Endothelial cell of umbilical vein (primary cell): ENCODE results near the gene SS18L1. TPM values are rescaled to one million over a fixed set of nuclear protein-coding genes. Genes with fewer than 3 reads are reported as not detected.

Experiments used
- BruUV-seq: library from RNA; stranded (reverse); fragments of 400-500 nt; replicated peaks from 2 replicates; lab custom pipeline; 2021; lab: Mats Ljungman, UMichigan
- CTCF ChIA-PET: fragments of 300-600, 350-600 bp; sonication (Branson Sonifier 250); formaldehyde crosslinking; loops from one replicate; lab custom pipeline; 2021; ENCODE audit warnings: antibody characterized with exemption, inconsistent platforms; lab: Charles Lee
- POLR2A ChIA-PET: fragments of 300-600, 350-600 bp; sonication (Branson Sonifier 250); formaldehyde crosslinking; loops from one replicate; lab custom pipeline; 2021; ENCODE audit warnings: antibody characterized with exemption, inconsistent platforms; lab: Charles Lee
- DNase-seq: peaks from one replicate; pipeline ENCODE4 v3.0.0-alpha.2; 2011; ENCODE audit warnings: low read depth, low spot score
- FAIRE-seq: peaks from 2 replicates; lab custom pipeline; 2011; peaks lifted over from hg19 to GRCh38; lab: Jason Lieb, UNC
- H2AFZ ChIP-seq: 2 replicates; pipeline ENCODE4 v1.6.0; 2012; ENCODE audit warnings: low read depth, low read length, control low read depth, inconsistent platforms
- H3K27ac ChIP-seq: 2 replicates; pipeline ENCODE4 v1.5.1; 2011; ENCODE audit warnings: low read depth, mild to moderate bottlenecking, control low read depth, low read length, moderate library complexity; ENCODE audit not compliant: insufficient read depth
- H3K27me3 ChIP-seq, 2 experiments: 2 replicates each; pipeline versions ENCODE4 v1.6.0 to v1.6.1; 2011; ENCODE audit warnings: low read length in 2 of 2, mixed read lengths in 1 of 2; ENCODE audit not compliant: control insufficient read depth in 2 of 2, insufficient read depth in 2 of 2
- H3K36me3 ChIP-seq, 2 experiments: 2 replicates in 1 of 2; 3 replicates in 1 of 2; pipeline ENCODE4 v1.5.1; 2011; ENCODE audit warnings: low read length in 2 of 2, mild to moderate bottlenecking in 1 of 2, moderate library complexity in 1 of 2; ENCODE audit not compliant: control insufficient read depth in 2 of 2, insufficient read depth in 2 of 2; ENCODE audit errors: extremely low read depth in 1 of 2
- H3K4me1 ChIP-seq: 3 replicates; pipeline ENCODE4 v1.5.1; 2011; ENCODE audit warnings: mild to moderate bottlenecking, low read length; ENCODE audit not compliant: control insufficient read depth, insufficient read depth; ENCODE audit errors: extremely low read depth
- H3K4me2 ChIP-seq: 2 replicates; pipeline ENCODE4 v1.6.1; 2011; ENCODE audit warnings: low read length, control low read depth, mixed read lengths; ENCODE audit not compliant: insufficient read depth
- H3K4me3 ChIP-seq, 3 experiments: fragments of 200-600 bp in 1 of 3; sonication (generic), shearing (Covaris generic) in 1 of 3; replicated peaks in 1 of 3; 2 replicates each; pipeline ENCODE4 v1.5.1; 2011 to 2016; ENCODE audit warnings: control low read depth in 3 of 3, low read length in 3 of 3, mild to moderate bottlenecking in 2 of 3, inconsistent platforms in 1 of 3, low read depth in 1 of 3, moderate library complexity in 1 of 3; ENCODE audit not compliant: insufficient read depth in 1 of 3
- H3K79me2 ChIP-seq: 2 replicates; pipeline ENCODE4 v1.6.0; 2012; ENCODE audit warnings: low read length, inconsistent platforms; ENCODE audit not compliant: control insufficient read depth, insufficient read depth
- H3K9ac ChIP-seq: replicated peaks from 2 replicates; pipeline ENCODE3; 2011; ENCODE audit warnings: low read length, control low read depth; ENCODE audit not compliant: insufficient read depth; ENCODE audit errors: extremely low read depth
- H3K9me1 ChIP-seq: replicated peaks from 3 replicates; pipeline ENCODE4 v1.6.0; 2011; ENCODE audit warnings: mild to moderate bottlenecking, low read length; ENCODE audit not compliant: control insufficient read depth, insufficient read depth; ENCODE audit errors: extremely low read depth
- H3K9me3 ChIP-seq: replicated peaks from 2 replicates; pipeline ENCODE4 v1.5.1; 2012; ENCODE audit warnings: low read length, inconsistent platforms; ENCODE audit not compliant: control insufficient read depth, insufficient read depth
- H4K20me1 ChIP-seq: replicated peaks from 2 replicates; pipeline ENCODE3; 2011; ENCODE audit warnings: mild to moderate bottlenecking, low read length; ENCODE audit not compliant: control insufficient read depth, insufficient read depth; ENCODE audit errors: extremely low read depth
- CTCF ChIP-seq, 2 donors: IDR thresholded peaks; 1 replicate in 1 of 2; 2 replicates in 1 of 2; pipeline ENCODE4 v1.5.1; 2011; ENCODE audit warnings: low read length in 2 of 2, mild to moderate bottlenecking in 2 of 2, moderate library complexity in 2 of 2, control low read depth in 1 of 2, inconsistent platforms in 1 of 2, low read depth in 1 of 2; ENCODE audit not compliant: insufficient read depth in 1 of 2; ENCODE audit errors: extremely low read depth in 1 of 2
- EZH2 ChIP-seq: IDR thresholded peaks from 2 replicates; pipeline ENCODE4 v1.6.1; 2012; ENCODE audit warnings: borderline replicate concordance, low read depth, mild to moderate bottlenecking, moderate library complexity, low read length, inconsistent platforms; ENCODE audit not compliant: severe bottlenecking
- FOS ChIP-seq: IDR thresholded peaks from 2 replicates; pipeline ENCODE4 v1.6.1; 2011; ENCODE audit warnings: mild to moderate bottlenecking, low read length, moderate library complexity, borderline replicate concordance; ENCODE audit not compliant: insufficient read depth
- GATA2 ChIP-seq: IDR thresholded peaks from 2 replicates; pipeline ENCODE4 v1.7.0; 2011; ENCODE audit warnings: low read depth, mild to moderate bottlenecking, moderate library complexity, mixed read lengths, low read length; ENCODE audit not compliant: insufficient read length, insufficient read depth
- JUN ChIP-seq: IDR thresholded peaks from 2 replicates; pipeline ENCODE4 v1.6.1; 2011; ENCODE audit warnings: borderline replicate concordance, low read depth; ENCODE audit not compliant: insufficient read length, insufficient read depth
- MAX ChIP-seq: IDR thresholded peaks from 2 replicates; pipeline ENCODE4 v1.6.1; 2011; ENCODE audit not compliant: insufficient read depth, insufficient read length
- MYC ChIP-seq: IDR thresholded peaks from one replicate; pipeline ENCODE4 v1.6.1; 2011; ENCODE audit warnings: mild to moderate bottlenecking, low read depth, low read length
- POLR2A ChIP-seq: IDR thresholded peaks from 2 replicates; pipeline ENCODE4 v1.6.1; 2012; ENCODE audit warnings: low read depth, mild to moderate bottlenecking, control low read depth, low read length
- POLR2AphosphoS5 ChIP-seq: IDR thresholded peaks from 2 replicates; pipeline ENCODE4 v1.6.1; 2012; ENCODE audit warnings: low read depth, mild to moderate bottlenecking, control low read depth, low read length, moderate library complexity; ENCODE audit not compliant: insufficient read depth
- dilution Hi-C: fragments of 300-500 bp; cut with MboI; formaldehyde crosslinking; loops from one replicate; pipeline ENCODE4 v1.15.0; 2019; ENCODE audit warnings: low sequenced_read_pairs; ENCODE audit not compliant: extremely low pct_ligation_motif_present
- intact Hi-C: fragments of 100-400 bp; cut with micrococcal nuclease; formaldehyde crosslinking; loops from one replicate; pipeline ENCODE4 v1.10.0; 2022
- polyA plus RNA-seq, 4 experiments: library from polyadenylated mRNA; depleted of rRNA in 3 of 4; stranded (reverse) in 3 of 4; unstranded in 1 of 4; fragments of >200 nt; gene quantifications; 2 replicates each; pipeline versions ENCODE4 v1.2.1 to v1.2.3, GENCODE V29; 2011 to 2012; ENCODE audit warnings: missing spikeins in 1 of 4
- total RNA-seq: library from RNA; stranded (reverse); gene quantifications from 2 replicates; pipeline ENCODE4 v1.2.3, GENCODE V29; 2021

The SS18L1 gene
- total and polyA plus RNA-seq, 2 donors (not counting 3 experiments of a cell fraction or from before 2014, with no cell fraction given): 15.4 to 21.7 TPM

- H3K36me3 ChIP-seq: peaks cover 2% of the 10 kb centered on the region in 2 experiments
- TF ChIP-seq JUN: no peak
- no peak for TF ChIP-seq GATA2
- TF ChIP-seq POLR2AphosphoS5: no peak
- no peak for TF ChIP-seq FOS
- TF ChIP-seq MAX: no peak
- TF ChIP-seq MYC: no peak
- TF ChIP-seq EZH2: no peak
- TF ChIP-seq CTCF (IDR thresholded peaks at IDR 0.05; ENCODE audit: extremely low read depth in 1 of 2, insufficient read depth in 1 of 2, low read depth in 1 of 2, low read length in 2 of 2): no peak
- TF ChIP-seq POLR2A: no peak
- ChIA-PET CTCF (interaction anchor here (1.0 to 1.5 kb wide), 3 partner anchors 42 to 135 kb away, joined by 3 to 4 read pairs (median 3); no protein-coding TSS in a partner anchor), POLR2A (no interaction called here)
- FAIRE-seq: no peak
- peaks cover 8% of the 10 kb centered on the region for H3K4me1 ChIP-seq
- intact Hi-C loops: no loop called here
- H3K4me3 ChIP-seq: no peak overlapping the region
- peaks cover 4% of the 10 kb centered on the region for H4K20me1 ChIP-seq
- H3K9ac ChIP-seq: no peak overlapping the region
- DNase-seq: no peak
- H3K79me2 ChIP-seq: peaks cover 88% of the 10 kb centered on the region
- no peaks in the 10 kb centered on the region for H3K9me3 ChIP-seq
- no peak overlapping the region for H3K27ac ChIP-seq
- H2AFZ ChIP-seq: no peak overlapping the region
- no TSS peak for BruUV-seq
- H3K9me1 ChIP-seq: no peaks in the 10 kb centered on the region
- no peaks in the 10 kb centered on the region for H3K27me3 ChIP-seq
- no peak overlapping the region for H3K4me2 ChIP-seq
- dilution Hi-C loops: no loop called here
These were observed 2.1 kb downstream of the SS18L1 start for GRCh38 chr20:62145688-62146018.
